HUES64 (cell line): ENCODE measurements around the gene PLA2G5. TPM values are rescaled to one million over a fixed set of nuclear protein-coding genes. Genes with fewer than 3 reads are reported as not detected.
"Not testable (repeated sequence)": the region's sequence is repeated elsewhere in the genome, so short reads cannot be mapped to it uniquely, and the experiment has no call there.

Experiments used
- H3K27ac ChIP-seq: 2 replicates; pipeline ENCODE4 v1.7.0; 2013; ENCODE audit warnings: low read depth, low read length, inconsistent platforms
- H3K27me3 ChIP-seq: 2 replicates; pipeline ENCODE4 v1.6.1; 2013; ENCODE audit warnings: mild to moderate bottlenecking, low read length; ENCODE audit not compliant: insufficient read depth
- H3K36me3 ChIP-seq: 2 replicates; pipeline ENCODE4 v1.6.1; 2013; ENCODE audit warnings: mild to moderate bottlenecking, low read length; ENCODE audit not compliant: insufficient read depth
- H3K4me1 ChIP-seq: 2 replicates; pipeline ENCODE4 v1.6.1; 2013; ENCODE audit warnings: mild to moderate bottlenecking, low read length, moderate library complexity; ENCODE audit not compliant: insufficient read depth
- H3K4me3 ChIP-seq: 2 replicates; pipeline ENCODE4 v1.5.1; 2013; ENCODE audit warnings: mild to moderate bottlenecking, low read length, moderate library complexity
- H3K9ac ChIP-seq: 2 replicates; pipeline ENCODE4 v1.6.1; 2013; ENCODE audit warnings: mild to moderate bottlenecking, low read depth, low read length
- H3K9me3 ChIP-seq: 2 replicates; pipeline ENCODE4 v1.6.1; 2013; ENCODE audit warnings: low read depth, low read length; ENCODE audit not compliant: insufficient read depth
- WGBS: fragments of 150-250, 120-280 bp; methylation state at CpG from one replicate; pipeline ENCODE4 v1.1.7; 2013; ENCODE audit warnings: missing lambda C conversion rate; 5-methylcytosine and 5-hydroxymethylcytosine counted together
- polyA plus RNA-seq, 2 experiments: library from polyadenylated mRNA; stranded (reverse); fragments of 50-300 nt; gene quantifications; one replicate each; pipeline ENCODE4 v1.2.3, GENCODE V29; 2013

Gene PLA2G5, protein sequence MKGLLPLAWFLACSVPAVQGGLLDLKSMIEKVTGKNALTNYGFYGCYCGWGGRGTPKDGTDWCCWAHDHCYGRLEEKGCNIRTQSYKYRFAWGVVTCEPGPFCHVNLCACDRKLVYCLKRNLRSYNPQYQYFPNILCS
- polyA plus RNA-seq (2013, experiment 1 of 2), result not detected
- polyA plus RNA-seq (2013, experiment 2 of 2), result not detected

DNA sequence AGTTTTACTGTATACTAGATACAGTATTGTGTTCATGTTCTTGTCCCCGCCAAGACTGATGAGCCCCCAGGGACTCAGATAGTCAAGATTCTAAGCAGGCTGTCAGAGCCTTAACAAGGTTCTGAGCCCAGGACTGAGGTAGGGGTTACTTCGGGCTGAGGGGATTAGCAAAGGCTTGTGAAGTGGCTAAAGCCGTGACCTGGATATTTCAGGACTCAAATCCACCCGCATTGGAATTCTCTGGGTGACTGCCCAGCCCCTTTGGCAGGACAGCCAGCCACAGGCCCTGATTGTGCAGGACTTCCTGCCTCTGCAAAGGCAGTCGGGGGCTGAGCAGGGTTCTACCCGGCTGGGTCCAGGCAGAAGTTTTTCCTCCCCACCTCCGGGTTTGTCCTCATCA, at the start of gene PLA2G5:
Gene PLA2G5, plus strand, starts transcription at position 321 of the 400 bp plus-strand sequence. CDS start 14,637 bp downstream, outside the sequence.
- Histone ChIP-seq H3K4me3 (no peak within 1 kb of the TSS), H3K9ac (no peak within 1 kb of the TSS), H3K36me3 (no peaks in the 10 kb centered on the region), H3K27ac (no peak within 1 kb of the TSS), H3K27me3 (no peaks in the 10 kb centered on the region), H3K9me3 (no peaks in the 10 kb centered on the region), H3K4me1 (no peaks in the 10 kb centered on the region)
- WGBS, result 85% methylated on average over 7 of the region's 7 CpGs

DNA sequence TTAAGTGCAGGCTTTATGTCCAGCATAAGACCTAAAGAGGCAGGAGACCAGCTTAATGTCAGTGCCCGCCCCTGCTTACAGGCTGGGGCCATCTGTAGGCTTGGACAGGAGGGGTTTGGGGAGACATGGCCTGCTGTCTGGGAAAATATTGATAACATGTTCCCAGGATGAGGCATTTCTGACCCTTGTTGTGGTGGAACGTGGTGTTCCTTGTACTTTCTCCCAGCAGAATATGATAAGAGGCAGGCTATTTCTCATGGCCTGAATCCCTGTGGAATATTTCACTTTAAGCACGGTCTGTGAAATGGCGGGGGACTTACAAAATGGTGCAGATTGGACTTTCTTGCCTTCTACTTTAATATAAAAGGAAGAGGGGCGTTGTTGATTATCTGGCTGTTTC, 41.9 kb upstream of the PLA2G5 start:
- no peak overlapping the region for H3K4me3 ChIP-seq
- H3K4me1 ChIP-seq, result no peaks in the 10 kb centered on the region
- no peaks in the 10 kb centered on the region for H3K9me3 ChIP-seq
- no peaks in the 10 kb centered on the region for H3K36me3 ChIP-seq
- H3K9ac ChIP-seq, result no peak overlapping the region
- H3K27me3 ChIP-seq, result no peaks in the 10 kb centered on the region
- H3K27ac ChIP-seq, result no peak overlapping the region
- 96% methylated on average over 5 of the region's 5 CpGs for WGBS

GRCh38 chr1:20028726-20029125, 41.3 kb upstream of the PLA2G5 start:
- H3K27ac ChIP-seq, result no peak overlapping the region
- H3K9ac ChIP-seq, result no peak overlapping the region
- H3K36me3 ChIP-seq, result no peaks in the 10 kb centered on the region
- H3K9me3 ChIP-seq, result no peaks in the 10 kb centered on the region
- H3K27me3 ChIP-seq, result no peaks in the 10 kb centered on the region
- no peaks in the 10 kb centered on the region for H3K4me1 ChIP-seq
- 90% methylated on average over 5 of the region's 5 CpGs for WGBS
- no peak overlapping the region for H3K4me3 ChIP-seq

GRCh38 chr1:20029178-20029912, 40.6 kb upstream of the PLA2G5 start:
- Histone ChIP-seq H3K27me3 (no peaks in the 10 kb centered on the region), H3K4me3 (no peak overlapping the region), H3K27ac (no peak overlapping the region), H3K9ac (no peak overlapping the region), H3K36me3 (no peaks in the 10 kb centered on the region), H3K9me3 (no peaks in the 10 kb centered on the region), H3K4me1 (no peaks in the 10 kb centered on the region)
- WGBS, result 94% methylated on average over 20 of the region's 20 CpGs

- not testable (repeated sequence) for H3K9ac ChIP-seq, H3K27ac ChIP-seq, H3K27me3 ChIP-seq, H3K36me3 ChIP-seq, H3K4me1 ChIP-seq, H3K4me3 ChIP-seq, H3K9me3 ChIP-seq
- WGBS, result 94% methylated on average over 6 of the region's 6 CpGs
Measured at GRCh38 chr1:20030436-20031151, 39.4 kb upstream of the PLA2G5 start.

GRCh38 chr1:20031161-20031560, 38.8 kb upstream of the PLA2G5 start:
- Histone ChIP-seq H3K9me3 (no peaks in the 10 kb centered on the region), H3K4me3 (no peak overlapping the region), H3K4me1 (no peaks in the 10 kb centered on the region), H3K27ac (no peak overlapping the region), H3K27me3 (no peaks in the 10 kb centered on the region), H3K9ac (no peak overlapping the region), H3K36me3 (no peaks in the 10 kb centered on the region)
- 89% methylated on average over 5 of the region's 5 CpGs for WGBS

GRCh38 chr1:20031836-20032235, 38.2 kb upstream of the PLA2G5 start:
- no peaks in the 10 kb centered on the region for H3K4me1 ChIP-seq
- H3K4me3 ChIP-seq, result no peak overlapping the region
- WGBS, result 91% methylated on average over 2 of the region's 2 CpGs
- H3K9ac ChIP-seq, result no peak overlapping the region
- H3K9me3 ChIP-seq, result no peaks in the 10 kb centered on the region
- H3K27me3 ChIP-seq, result no peaks in the 10 kb centered on the region
- H3K27ac ChIP-seq, result no peak overlapping the region
- no peaks in the 10 kb centered on the region for H3K36me3 ChIP-seq

- Histone ChIP-seq H3K4me1 (no peaks in the 10 kb centered on the region), H3K27me3 (no peaks in the 10 kb centered on the region), H3K9me3 (0 out of 2 replicates have a peak, but pooled peaks cover 2% of the 10 kb centered on the region), H3K27ac (no peak overlapping the region), H3K4me3 (no peak overlapping the region), H3K9ac (no peak overlapping the region), H3K36me3 (no peaks in the 10 kb centered on the region)
- 95% methylated on average over 1 of the region's 1 CpG for WGBS
Measured at GRCh38 chr1:20032425-20032824, 37.6 kb upstream of the PLA2G5 start.

DNA sequence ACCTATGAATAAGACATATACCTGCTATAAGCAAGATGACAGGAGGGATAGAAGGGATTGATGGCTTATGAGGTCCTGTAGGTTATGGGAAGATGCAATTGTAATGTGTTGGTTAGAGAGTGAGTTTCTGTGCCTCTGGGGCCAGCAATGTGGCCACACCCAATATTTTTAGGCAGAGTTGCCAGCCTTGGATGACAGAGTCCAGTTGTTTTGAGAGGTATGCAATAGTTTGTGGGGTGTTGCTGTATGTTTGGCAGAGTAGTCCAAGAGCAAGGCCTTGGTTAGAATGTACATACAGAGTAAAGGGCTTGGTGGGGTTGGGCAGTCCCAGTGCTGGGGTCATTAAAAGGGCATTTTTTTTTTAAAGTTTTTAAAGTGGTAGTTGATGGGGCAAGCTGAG, 36.6 kb upstream of the PLA2G5 start:
- no peak overlapping the region for H3K4me3 ChIP-seq
- no peaks in the 10 kb centered on the region for H3K36me3 ChIP-seq
- no peaks in the 10 kb centered on the region for H3K27me3 ChIP-seq
- no peaks in the 10 kb centered on the region for H3K4me1 ChIP-seq
- 0 out of 2 replicates have a peak, but pooled peaks cover 2% of the 10 kb centered on the region for H3K9me3 ChIP-seq
- no peak overlapping the region for H3K9ac ChIP-seq
- no peak overlapping the region for H3K27ac ChIP-seq

DNA sequence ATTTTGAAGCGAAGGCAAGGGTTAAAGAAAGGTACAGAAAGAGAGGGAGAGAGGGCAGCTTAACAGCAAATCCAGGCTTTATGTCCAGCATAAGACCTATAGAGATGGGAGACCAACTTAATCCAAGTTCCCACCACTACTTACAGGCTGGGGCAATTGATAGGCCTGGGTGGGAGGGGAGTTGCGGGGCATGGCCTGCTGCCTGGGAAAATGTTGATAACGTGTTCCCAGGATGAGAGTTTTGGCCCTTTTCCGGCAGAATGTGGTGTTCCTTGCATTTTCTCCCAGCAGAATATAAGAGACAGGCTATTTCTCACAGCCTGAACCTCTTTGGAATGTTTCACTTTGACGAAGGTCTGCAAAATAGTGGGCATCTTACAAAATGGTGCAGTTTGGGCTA, 34.9 kb upstream of the PLA2G5 start:
- Histone ChIP-seq H3K9ac (no peak overlapping the region), H3K9me3 (0 out of 2 replicates have a peak, but pooled peaks cover 2% of the 10 kb centered on the region), H3K4me1 (no peaks in the 10 kb centered on the region), H3K27ac (no peak overlapping the region), H3K27me3 (no peaks in the 10 kb centered on the region), H3K4me3 (no peak overlapping the region), H3K36me3 (no peaks in the 10 kb centered on the region)
- 92% methylated on average over 5 of the region's 5 CpGs for WGBS

DNA sequence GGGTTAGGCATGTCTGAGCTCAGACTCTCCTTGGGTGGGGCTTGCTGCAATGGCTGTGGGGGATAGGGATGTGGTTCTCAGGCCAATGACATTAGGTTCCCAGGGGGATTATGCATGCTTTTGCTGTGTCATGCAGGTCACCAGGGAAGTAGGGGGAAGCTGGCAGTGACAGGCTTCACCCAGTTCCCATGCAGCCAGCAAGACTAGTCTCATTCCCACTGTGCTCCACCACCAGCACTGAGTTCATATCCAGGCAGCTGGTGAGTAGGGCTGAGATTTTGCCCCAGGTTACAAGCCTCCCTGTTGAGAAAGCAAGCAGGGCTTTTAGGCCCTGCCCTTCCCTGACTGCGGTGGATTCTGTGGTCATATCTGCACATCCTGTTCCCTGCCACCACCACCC, 32.1 kb upstream of the PLA2G5 start:
- Histone ChIP-seq H3K9ac (no peak overlapping the region), H3K4me3 (no peak overlapping the region), H3K36me3 (no peaks in the 10 kb centered on the region), H3K27ac (no peak overlapping the region), H3K9me3 (0 out of 2 replicates have a peak, but pooled peaks cover 2% of the 10 kb centered on the region), H3K4me1 (no peaks in the 10 kb centered on the region), H3K27me3 (no peaks in the 10 kb centered on the region)
- 96% methylated on average over 1 of the region's 1 CpG for WGBS
